Sigmoid colon (tissue), 4 donors: Measurements from ENCODE around the gene DAGLB.

Experiments
- EP300 ChIP-seq, 4 donors: sonication (generic); formaldehyde crosslinking; IDR thresholded peaks; one replicate each; pipeline ENCODE4 v1.6.1; 2017; ENCODE audit warnings: antibody characterized with exemption in 4 of 4
- POLR2A ChIP-seq, 2 donors: fragments of 450-650 bp; IDR thresholded peaks; one replicate each; pipeline ENCODE4 v1.6.1; 2016; ENCODE audit warnings: antibody characterized with exemption in 2 of 2, mild to moderate bottlenecking in 2 of 2, moderate library complexity in 2 of 2
- TF ChIP-seq, protein P1 (sequence below), 4 experiments: fragments of 450-650 bp in 3 of 4; fragments of 200-600 bp in 1 of 4; IDR thresholded peaks; one replicate each; pipeline ENCODE4 v1.5.1; 2016 to 2019; ENCODE audit warnings: antibody characterized with exemption in 4 of 4, mild to moderate bottlenecking in 3 of 4, moderate library complexity in 2 of 4

DNA sequence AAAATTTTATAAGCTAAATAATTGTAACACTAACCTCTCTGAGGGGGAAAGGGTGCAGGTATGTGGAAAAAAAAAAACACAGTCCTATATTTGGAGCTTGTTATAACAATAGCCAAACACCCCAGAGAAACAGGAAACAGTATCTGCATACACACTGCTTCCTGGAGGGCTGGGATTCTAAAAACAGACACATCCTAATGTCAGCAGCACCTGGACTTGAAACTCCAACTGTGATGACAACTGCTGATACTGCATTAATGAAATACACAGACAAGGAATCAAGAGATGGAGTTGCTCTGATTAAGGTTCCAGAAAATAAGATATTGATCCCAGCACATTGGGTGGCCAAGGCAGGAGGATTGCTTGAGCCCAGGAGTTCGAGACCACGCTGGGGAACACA lies 9.3 kb downstream of the DAGLB start:
- TF ChIP-seq POLR2A (IDR thresholded peaks at IDR 0.05) (no peak), EP300 (IDR thresholded peaks at IDR 0.05) (no peak)
- TF ChIP-seq, protein P1, sequence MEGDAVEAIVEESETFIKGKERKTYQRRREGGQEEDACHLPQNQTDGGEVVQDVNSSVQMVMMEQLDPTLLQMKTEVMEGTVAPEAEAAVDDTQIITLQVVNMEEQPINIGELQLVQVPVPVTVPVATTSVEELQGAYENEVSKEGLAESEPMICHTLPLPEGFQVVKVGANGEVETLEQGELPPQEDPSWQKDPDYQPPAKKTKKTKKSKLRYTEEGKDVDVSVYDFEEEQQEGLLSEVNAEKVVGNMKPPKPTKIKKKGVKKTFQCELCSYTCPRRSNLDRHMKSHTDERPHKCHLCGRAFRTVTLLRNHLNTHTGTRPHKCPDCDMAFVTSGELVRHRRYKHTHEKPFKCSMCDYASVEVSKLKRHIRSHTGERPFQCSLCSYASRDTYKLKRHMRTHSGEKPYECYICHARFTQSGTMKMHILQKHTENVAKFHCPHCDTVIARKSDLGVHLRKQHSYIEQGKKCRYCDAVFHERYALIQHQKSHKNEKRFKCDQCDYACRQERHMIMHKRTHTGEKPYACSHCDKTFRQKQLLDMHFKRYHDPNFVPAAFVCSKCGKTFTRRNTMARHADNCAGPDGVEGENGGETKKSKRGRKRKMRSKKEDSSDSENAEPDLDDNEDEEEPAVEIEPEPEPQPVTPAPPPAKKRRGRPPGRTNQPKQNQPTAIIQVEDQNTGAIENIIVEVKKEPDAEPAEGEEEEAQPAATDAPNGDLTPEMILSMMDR (IDR thresholded peaks at IDR 0.05), result no peak
